ENCODE data around the gene ADAMTSL3. TPM values are rescaled to one million over a fixed set of nuclear protein-coding genes. Genes with fewer than 3 reads are reported as not detected.

ADAMTSL3 gene
- total and polyA plus RNA-seq, 11 donors: 1.3 to 13.2 (median 7.3) TPM

DNA sequence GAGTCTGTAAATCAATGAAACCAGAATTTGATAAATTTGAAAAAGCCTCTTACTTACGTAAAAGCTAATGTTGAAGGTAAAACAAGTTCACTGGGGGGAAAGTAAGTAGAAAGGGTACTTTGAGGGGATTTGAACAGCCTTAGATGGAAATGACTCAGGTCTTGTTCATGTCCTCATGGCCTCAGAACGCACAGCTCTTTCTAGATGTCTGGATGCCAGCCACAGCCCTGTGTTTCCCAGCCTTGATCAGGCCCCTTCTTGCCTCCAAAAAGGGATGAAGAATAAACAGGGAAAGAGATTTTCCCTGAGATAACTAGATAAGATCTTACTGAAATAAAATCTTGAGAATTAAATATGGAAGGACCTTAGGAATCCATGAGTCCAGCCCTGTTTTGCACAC, 344.6 kb downstream of the ADAMTSL3 start:
- no peaks in the 10 kb centered on the region for H3K27me3 ChIP-seq
- ATAC-seq (no peak), DNase-seq (no peak)
- WGBS, 4 donors: 95 to 99% (median 98%) methylated on average over 2 of the region's 2 CpGs
- peaks cover 0 to 5% (median 0%) of the 10 kb centered on the region in 12 donors for H3K9me3 ChIP-seq
- no peaks in the 10 kb centered on the region for H3K4me1 ChIP-seq
- H3K4me3 ChIP-seq: no peak overlapping the region
- H3K36me3 ChIP-seq: peaks cover 0 to 4% (median 0%) of the 10 kb centered on the region in 9 donors
- TF ChIP-seq CTCF (IDR thresholded peaks at IDR 0.05) (no peak), POLR2A (IDR thresholded peaks at IDR 0.05) (no peak)
- intact Hi-C loops (cut with DNase I): no loop called here
- no peak overlapping the region for H3K27ac ChIP-seq

DNA sequence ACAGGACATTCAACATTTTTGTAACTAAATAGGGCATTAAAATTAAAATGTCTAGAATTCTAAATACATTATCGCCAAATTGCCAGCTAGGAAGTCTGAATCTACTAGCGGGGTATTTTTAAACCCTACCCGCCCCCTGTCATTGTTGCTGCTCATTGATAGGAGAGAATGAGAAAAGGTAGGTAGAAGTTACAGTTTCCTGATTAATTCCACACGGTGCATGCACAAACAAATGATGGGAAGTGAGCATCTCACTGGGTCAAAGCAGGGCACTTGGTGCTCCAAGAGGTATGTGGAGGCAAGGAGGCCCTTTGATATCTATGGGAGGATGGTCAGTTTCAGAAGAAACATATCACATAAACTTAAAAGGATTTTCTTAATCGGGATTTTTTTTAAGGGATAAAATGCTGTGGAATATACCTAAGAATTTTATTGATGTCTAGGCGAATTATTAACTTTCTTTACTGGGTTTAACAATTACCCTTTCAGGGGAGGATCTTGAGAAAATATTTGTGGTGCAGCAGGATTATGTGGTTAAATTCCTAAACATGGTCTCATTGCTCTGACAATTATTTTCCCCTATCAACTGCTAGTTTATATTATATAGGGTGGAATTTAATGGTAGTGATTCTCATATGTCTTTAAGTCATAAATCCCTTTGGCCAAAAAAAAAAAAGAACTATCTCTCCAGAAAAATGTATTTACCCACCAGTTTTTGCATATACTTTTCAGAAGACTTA, 345.6 kb downstream of the ADAMTSL3 start:
- no peaks in the 10 kb centered on the region for H3K4me1 ChIP-seq
- H3K27ac ChIP-seq: no peak overlapping the region
- intact Hi-C loops (cut with DNase I): no loop called here
- no peak overlapping the region for H3K4me3 ChIP-seq
- ATAC-seq: no peak
- peaks cover 0 to 5% (median 0%) of the 10 kb centered on the region in 12 donors for H3K9me3 ChIP-seq
- no peaks in the 10 kb centered on the region for H3K27me3 ChIP-seq
- TF ChIP-seq POLR2A (IDR thresholded peaks at IDR 0.05) (no peak), CTCF (IDR thresholded peaks at IDR 0.05) (no peak)
- no peaks in the 10 kb centered on the region for H3K36me3 ChIP-seq
- 90 to 93% (median 91%) methylated on average over 6 of the region's 6 CpGs for WGBS, 4 donors
- DNase-seq: no peak

DNA sequence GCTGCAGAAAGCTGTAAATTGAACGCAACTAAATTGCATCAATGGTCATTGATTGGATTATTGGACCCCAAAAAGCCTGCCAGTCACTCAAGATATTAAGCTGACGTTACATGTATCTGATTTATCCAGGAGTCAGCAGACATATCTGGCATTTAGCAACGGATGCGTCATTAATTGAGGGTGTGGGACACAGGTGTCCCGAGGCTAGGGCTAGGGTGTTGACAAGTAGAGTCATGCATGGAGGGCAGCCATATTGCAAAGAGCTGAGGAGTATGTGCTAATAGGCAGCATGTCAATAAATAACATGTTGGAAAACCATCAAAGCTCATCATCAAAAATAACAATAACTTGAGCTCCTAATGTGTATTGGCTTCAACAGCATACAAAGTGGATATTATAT, 347.1 kb downstream of the ADAMTSL3 start:
- no peaks in the 10 kb centered on the region for H3K27me3 ChIP-seq
- H3K27ac ChIP-seq: no peak overlapping the region
- no peaks in the 10 kb centered on the region for H3K4me1 ChIP-seq
- no peak for ATAC-seq
- H3K9me3 ChIP-seq: peaks cover 0 to 5% (median 0%) of the 10 kb centered on the region in 12 donors
- H3K36me3 ChIP-seq: no peaks in the 10 kb centered on the region
- no peak for TF ChIP-seq CTCF (IDR thresholded peaks at IDR 0.05)
- TF ChIP-seq POLR2A (IDR thresholded peaks at IDR 0.05): no peak
- DNase-seq: no peak
- intact Hi-C loops (cut with DNase I): no loop called here
- 85 to 92% (median 88%) methylated on average over 5 of the region's 5 CpGs for WGBS, 4 donors
- no peak overlapping the region for H3K4me3 ChIP-seq

DNA sequence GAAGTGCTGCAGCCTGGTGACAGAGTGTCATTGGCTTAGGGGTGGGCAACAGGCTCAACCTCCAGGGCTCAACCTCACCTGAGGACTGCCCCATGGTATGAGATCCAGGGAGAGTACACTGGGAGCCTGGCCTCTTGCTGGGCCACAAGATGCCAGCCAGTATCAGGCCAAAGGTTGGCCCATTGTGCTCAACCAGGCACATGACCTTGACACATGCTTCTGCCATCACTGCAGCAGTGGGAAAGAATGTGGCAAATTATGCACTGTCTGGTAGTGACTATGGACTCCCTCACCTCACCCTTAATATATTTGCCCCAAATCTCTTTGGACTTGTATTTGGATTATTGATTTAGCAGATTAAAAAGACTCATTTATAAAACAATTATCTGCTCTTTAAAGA, 347.7 kb downstream of the ADAMTSL3 start:
- Histone ChIP-seq H3K4me3 (no peak overlapping the region), H3K4me1 (no peaks in the 10 kb centered on the region), H3K36me3 (no peaks in the 10 kb centered on the region), H3K9me3 (peaks cover 0 to 2% (median 0%) of the 10 kb centered on the region in 12 donors), H3K27ac (no peak overlapping the region), H3K27me3 (no peaks in the 10 kb centered on the region)
- DNase-seq: no peak
- intact Hi-C loops (cut with DNase I): no loop called here
- TF ChIP-seq POLR2A (IDR thresholded peaks at IDR 0.05) (no peak), CTCF (IDR thresholded peaks at IDR 0.05) (no peak)
- ATAC-seq: peak in 1 of 4 donors; percentile 24

Data from heart left ventricle (tissue), 16 donors.